ENCODE results near the gene HEXB.

HEXB gene

DNA sequence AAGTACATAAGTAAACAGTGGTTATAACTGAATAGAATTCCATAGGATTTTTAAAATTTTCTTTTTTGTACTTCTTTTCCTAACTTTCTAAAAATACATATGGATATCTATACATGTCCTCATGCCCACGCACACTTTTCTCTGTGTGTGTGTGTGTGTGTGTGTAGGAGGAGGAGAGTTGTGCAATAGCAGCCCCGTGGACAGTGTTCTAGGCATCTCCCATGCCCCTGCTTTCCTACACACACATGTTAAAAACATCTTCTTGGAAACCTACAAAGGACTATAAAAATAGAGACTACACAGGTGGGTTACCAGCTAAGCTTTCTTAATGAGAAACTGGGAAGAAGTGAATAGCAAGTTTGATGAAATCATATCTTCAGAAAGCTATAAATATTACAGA is 19.8 kb upstream of the HEXB start:
- no peak for TF ChIP-seq CTCF (IDR thresholded peaks at IDR 0.05; ENCODE audit: borderline replicate concordance, extremely low read depth, low read length, poor library complexity, severe bottlenecking)
- no peak for TF ChIP-seq EZH2 (IDR thresholded peaks at IDR 0.05; ENCODE audit: borderline replicate concordance, low read depth, low read length, severe bottlenecking)

GRCh38 chr5:74665816-74666215 is 19.2 kb upstream of the HEXB start:
- Histone ChIP-seq H4K20me1 (ENCODE audit: insufficient read depth, low read length) (no peaks in the 10 kb centered on the region), H3K27me3 (ENCODE audit: insufficient read depth, low read length, poor library complexity) (peaks cover 20% of the 10 kb centered on the region), H3K79me2 (ENCODE audit: insufficient read depth, low read length) (no peaks in the 10 kb centered on the region), H3K9me3 (ENCODE audit: insufficient read depth, low read length, severe bottlenecking) (peaks cover 10% of the 10 kb centered on the region), H3K4me2 (ENCODE audit: insufficient read depth, low read length) (no peak overlapping the region), H3K9ac (ENCODE audit: low read depth, low read length) (no peak overlapping the region), H3K27ac (ENCODE audit: low read length) (no peak overlapping the region), H3K36me3 (ENCODE audit: insufficient read depth, low read length) (no peaks in the 10 kb centered on the region), H2AFZ (ENCODE audit: low read depth, low read length) (no peak overlapping the region), H3K4me3 (ENCODE audit: low read depth in 1 of 2, low read length in 2 of 2) (no peak overlapping the region), H3K4me1 (ENCODE audit: insufficient read depth, low read length) (no peaks in the 10 kb centered on the region)
- ATAC-seq (ENCODE audit: insufficient read depth, low read depth): no peak
- no peak for TF ChIP-seq EZH2 (IDR thresholded peaks at IDR 0.05; ENCODE audit: borderline replicate concordance, low read depth, low read length, severe bottlenecking)
- no peak for DNase-seq

More for the DNA sequence above, 19.8 kb upstream of the HEXB start:
- H3K4me2 ChIP-seq (ENCODE audit: insufficient read depth, low read length): no peak overlapping the region
- ATAC-seq (ENCODE audit: insufficient read depth, low read depth) (no peak), DNase-seq (no peak)
- no peaks in the 10 kb centered on the region for H3K36me3 ChIP-seq (ENCODE audit: insufficient read depth, low read length)
- peaks cover 23% of the 10 kb centered on the region for H3K27me3 ChIP-seq (ENCODE audit: insufficient read depth, low read length, poor library complexity)
- H3K27ac ChIP-seq (ENCODE audit: low read length): no peak overlapping the region
- H2AFZ ChIP-seq (ENCODE audit: low read depth, low read length): no peak overlapping the region
- no peak overlapping the region for H3K9ac ChIP-seq (ENCODE audit: low read depth, low read length)
- H3K79me2 ChIP-seq (ENCODE audit: insufficient read depth, low read length): no peaks in the 10 kb centered on the region
- no peaks in the 10 kb centered on the region for H4K20me1 ChIP-seq (ENCODE audit: insufficient read depth, low read length)
- no peaks in the 10 kb centered on the region for H3K4me1 ChIP-seq (ENCODE audit: insufficient read depth, low read length)
- H3K4me3 ChIP-seq (ENCODE audit: low read depth in 1 of 2, low read length in 2 of 2): no peak overlapping the region
- H3K9me3 ChIP-seq (ENCODE audit: insufficient read depth, low read length, severe bottlenecking): peaks cover 5% of the 10 kb centered on the region

DNA sequence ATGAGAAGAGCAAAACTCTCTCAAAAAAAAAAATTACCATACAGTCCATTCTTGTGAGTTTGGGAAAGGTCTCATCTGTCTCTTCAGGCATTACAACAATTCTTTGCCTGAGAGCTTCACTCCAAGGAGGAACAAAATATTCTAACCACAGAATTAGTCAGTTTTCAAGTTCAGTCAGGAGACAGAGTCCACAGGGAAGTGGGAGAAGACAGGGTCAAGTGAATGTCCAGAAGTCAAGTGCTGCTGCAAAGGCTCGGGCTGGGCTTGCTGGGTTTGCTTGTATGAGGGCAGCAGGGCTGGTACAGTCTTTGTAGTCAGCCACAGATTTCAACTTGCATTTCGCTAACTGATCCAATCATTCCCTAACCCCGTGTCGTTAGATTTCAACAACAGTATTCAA is 17.6 kb upstream of the HEXB start:
- H3K79me2 ChIP-seq (ENCODE audit: insufficient read depth, low read length): no peaks in the 10 kb centered on the region
- H3K27me3 ChIP-seq (ENCODE audit: insufficient read depth, low read length, poor library complexity): peaks cover 17% of the 10 kb centered on the region
- TF ChIP-seq CTCF (IDR thresholded peaks at IDR 0.05; ENCODE audit: borderline replicate concordance, extremely low read depth, low read length, poor library complexity, severe bottlenecking) (no peak), EZH2 (IDR thresholded peaks at IDR 0.05; ENCODE audit: borderline replicate concordance, low read depth, low read length, severe bottlenecking) (no peak)
- no peak overlapping the region for H2AFZ ChIP-seq (ENCODE audit: low read depth, low read length)
- no peak for DNase-seq
- no peak overlapping the region for H3K27ac ChIP-seq (ENCODE audit: low read length)
- H3K4me1 ChIP-seq (ENCODE audit: insufficient read depth, low read length): no peaks in the 10 kb centered on the region
- peaks cover 10% of the 10 kb centered on the region for H3K9me3 ChIP-seq (ENCODE audit: insufficient read depth, low read length, severe bottlenecking)
- no peaks in the 10 kb centered on the region for H3K36me3 ChIP-seq (ENCODE audit: insufficient read depth, low read length)
- ATAC-seq (ENCODE audit: insufficient read depth, low read depth): no peak
- H3K4me3 ChIP-seq (ENCODE audit: low read depth in 1 of 2, low read length in 2 of 2): no peak overlapping the region
- no peaks in the 10 kb centered on the region for H4K20me1 ChIP-seq (ENCODE audit: insufficient read depth, low read length)
- no peak overlapping the region for H3K9ac ChIP-seq (ENCODE audit: low read depth, low read length)
- no peak overlapping the region for H3K4me2 ChIP-seq (ENCODE audit: insufficient read depth, low read length)

DNA sequence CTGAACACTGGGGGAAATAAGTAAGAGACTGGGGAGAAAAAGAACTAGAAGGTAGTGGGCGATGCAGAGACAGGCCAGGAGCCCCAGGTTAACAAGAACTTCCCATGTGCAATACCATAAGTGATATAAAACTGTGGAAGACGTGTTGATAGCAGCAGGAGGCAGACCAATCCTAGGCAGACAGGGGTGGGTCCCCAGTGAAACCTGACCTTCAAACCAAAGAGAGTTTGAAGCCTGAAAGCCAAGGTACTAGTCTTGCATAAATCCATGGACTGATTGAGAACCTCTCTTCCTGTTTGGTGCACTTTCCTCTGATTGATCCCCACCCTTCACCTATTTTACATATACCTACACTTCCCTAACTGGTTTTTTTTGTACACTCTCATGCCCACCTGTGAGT is 15.2 kb upstream of the HEXB start:
- ATAC-seq (ENCODE audit: insufficient read depth, low read depth): no peak
- Histone ChIP-seq H3K4me1 (ENCODE audit: insufficient read depth, low read length) (no peaks in the 10 kb centered on the region), H4K20me1 (ENCODE audit: insufficient read depth, low read length) (no peaks in the 10 kb centered on the region), H3K36me3 (ENCODE audit: insufficient read depth, low read length) (no peaks in the 10 kb centered on the region), H2AFZ (ENCODE audit: low read depth, low read length) (no peak overlapping the region), H3K9me3 (ENCODE audit: insufficient read depth, low read length, severe bottlenecking) (peaks cover 10% of the 10 kb centered on the region), H3K4me2 (ENCODE audit: insufficient read depth, low read length) (no peak overlapping the region), H3K79me2 (ENCODE audit: insufficient read depth, low read length) (no peaks in the 10 kb centered on the region), H3K9ac (ENCODE audit: low read depth, low read length) (no peak overlapping the region), H3K27ac (ENCODE audit: low read length) (no peak overlapping the region), H3K27me3 (ENCODE audit: insufficient read depth, low read length, poor library complexity) (peaks cover 11% of the 10 kb centered on the region), H3K4me3 (ENCODE audit: low read depth in 1 of 2, low read length in 2 of 2) (no peak overlapping the region)
- no peak for DNase-seq
- TF ChIP-seq CTCF (IDR thresholded peaks at IDR 0.05; ENCODE audit: borderline replicate concordance, extremely low read depth, low read length, poor library complexity, severe bottlenecking) (no peak), EZH2 (IDR thresholded peaks at IDR 0.05; ENCODE audit: borderline replicate concordance, low read depth, low read length, severe bottlenecking) (no peak)

All from DND-41 (cell line).